GM19351 (cell line): ENCODE measurements around the gene MYOM3.

Experiments
- ATAC-seq: cut with Tn5 transposase; IDR thresholded peaks from one replicate; pipeline ENCODE4 v1.9.1; 2021; ENCODE audit warnings: mild to moderate bottlenecking, moderate library complexity; ENCODE audit not compliant: unreplicated experiment

Gene MYOM3

DNA sequence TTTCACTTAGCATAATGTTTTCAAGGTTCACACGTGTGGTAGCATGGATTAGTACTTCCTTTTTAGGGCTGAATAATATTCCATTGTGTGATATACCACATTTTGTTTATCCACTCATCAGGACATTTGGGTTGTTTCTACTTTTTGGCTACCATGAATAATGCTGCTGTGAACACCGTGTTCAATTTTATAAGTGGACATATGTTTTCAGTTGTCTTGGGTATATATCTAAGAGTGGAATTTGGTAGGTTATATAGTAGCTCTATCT, 27.2 kb upstream of the MYOM3 start:
- ATAC-seq = no peak

DNA sequence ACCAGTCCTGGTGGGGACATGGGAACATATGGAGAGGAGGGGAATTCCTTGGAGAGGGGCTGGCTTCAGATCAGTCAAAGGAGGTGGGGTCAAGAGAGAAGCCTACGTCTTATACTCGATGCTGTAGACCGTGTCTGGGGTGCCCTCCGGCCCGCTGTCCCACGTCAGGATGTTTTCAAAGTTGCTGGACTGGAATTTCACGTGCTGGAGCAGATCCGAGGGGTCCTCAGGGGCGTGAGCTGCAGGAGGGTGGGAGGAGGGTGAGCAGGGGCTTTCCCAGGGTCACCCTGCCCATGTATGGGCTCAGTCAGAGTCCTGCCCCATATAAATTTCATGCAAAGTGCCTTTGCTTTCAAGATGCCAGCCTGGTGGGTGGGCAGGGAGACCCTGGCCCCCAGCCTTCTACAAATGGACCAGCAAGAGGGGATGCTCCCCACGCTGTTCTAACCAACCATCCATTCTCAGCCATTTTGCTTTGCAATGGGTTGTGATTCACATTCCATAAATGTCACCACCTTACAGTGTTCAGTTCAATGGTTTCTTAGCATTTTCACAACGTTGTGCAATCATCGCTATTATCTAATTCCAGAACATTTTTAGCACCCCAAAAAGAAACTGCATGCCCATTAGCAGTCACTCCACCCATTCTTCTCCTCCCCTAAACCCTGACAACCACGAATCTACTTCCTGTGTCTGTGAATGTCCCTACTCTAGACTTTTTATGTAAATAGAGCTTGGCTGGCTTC, 26.7 kb upstream of the MYOM3 start:
- no peak for ATAC-seq

- ATAC-seq = no peak
These were observed 25.1 kb upstream of the MYOM3 start for GRCh38 chr1:24136956-24137539.

GRCh38 chr1:24134376-24134775, 22.4 kb upstream of the MYOM3 start:
- no peak for ATAC-seq

GRCh38 chr1:24133819-24134218, 21.9 kb upstream of the MYOM3 start:
- ATAC-seq = no peak

- no peak for ATAC-seq
These were observed 18.4 kb upstream of the MYOM3 start for GRCh38 chr1:24130385-24130784.

GRCh38 chr1:24127801-24128363, 15.9 kb upstream of the MYOM3 start:
- ATAC-seq = no peak

- ATAC-seq = no peak
These were observed 15.3 kb upstream of the MYOM3 start for GRCh38 chr1:24127134-24127800.

- ATAC-seq = no peak
These were observed 14.7 kb upstream of the MYOM3 start for GRCh38 chr1:24126672-24127023.

GRCh38 chr1:24126018-24126671, 14.2 kb upstream of the MYOM3 start:
- no peak for ATAC-seq

DNA sequence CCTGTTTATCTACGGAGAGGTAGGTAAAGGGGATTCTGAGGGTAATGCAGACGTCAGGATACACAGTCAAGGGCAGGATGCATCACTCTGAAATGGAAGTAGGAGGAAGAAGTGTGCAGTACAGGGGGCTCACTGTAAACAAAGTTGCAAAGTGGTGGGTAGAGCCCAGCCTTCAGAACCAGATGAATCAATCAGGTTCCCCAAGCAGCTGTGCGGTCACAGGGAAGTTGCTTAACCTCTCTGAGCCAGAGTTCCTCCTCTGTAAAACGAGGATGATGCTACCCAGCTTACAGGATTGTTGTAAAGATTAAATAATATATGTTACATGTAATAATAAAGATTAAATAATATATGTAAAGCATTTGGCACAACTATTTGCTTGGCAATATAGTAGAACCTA, 13.5 kb upstream of the MYOM3 start:
- ATAC-seq = no peak

GRCh38 chr1:24124980-24125379, 13.0 kb upstream of the MYOM3 start:
- no peak for ATAC-seq

- no peak for ATAC-seq
These were observed 11.7 kb upstream of the MYOM3 start for GRCh38 chr1:24123611-24124010.

DNA sequence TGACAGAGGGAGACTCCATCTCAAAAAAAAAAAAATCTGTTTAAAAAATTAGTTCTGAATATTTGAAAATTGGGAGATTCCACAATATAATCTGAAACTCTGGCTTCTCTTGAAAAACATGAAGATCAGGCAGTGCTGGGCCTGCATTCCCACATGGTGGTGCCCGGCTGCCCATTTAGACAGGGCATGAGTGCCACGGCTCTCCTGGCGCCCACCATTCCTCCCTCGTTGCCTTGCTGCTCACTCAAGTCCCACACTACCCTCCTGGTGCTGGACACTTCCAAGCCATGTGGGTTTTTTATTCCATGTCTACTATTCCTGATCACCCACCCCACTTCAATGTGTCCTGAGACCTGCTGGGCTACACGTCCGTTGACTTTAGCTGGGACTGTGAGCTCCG, 10.8 kb upstream of the MYOM3 start:
- no peak for ATAC-seq

DNA sequence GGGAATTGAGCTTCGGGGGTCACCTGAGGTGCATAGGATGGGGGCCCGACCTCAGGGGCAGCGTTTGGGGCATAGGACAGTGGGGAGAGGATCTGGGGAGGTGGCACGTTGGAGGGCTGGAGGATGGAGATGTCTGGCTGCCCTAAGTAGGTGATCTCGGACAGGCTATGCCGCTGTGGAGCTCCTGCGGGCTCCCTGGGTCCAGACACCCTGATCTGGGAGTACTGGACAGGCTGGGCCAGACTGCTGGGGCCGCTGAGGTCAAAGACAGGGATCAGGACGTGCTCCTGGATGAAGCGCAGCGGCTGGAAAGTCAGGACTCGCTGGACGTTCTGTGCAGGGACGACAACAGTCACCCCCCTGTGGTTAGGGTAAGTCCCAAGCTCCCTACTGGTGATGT, 9.5 kb upstream of the MYOM3 start:
- ATAC-seq = no peak

DNA sequence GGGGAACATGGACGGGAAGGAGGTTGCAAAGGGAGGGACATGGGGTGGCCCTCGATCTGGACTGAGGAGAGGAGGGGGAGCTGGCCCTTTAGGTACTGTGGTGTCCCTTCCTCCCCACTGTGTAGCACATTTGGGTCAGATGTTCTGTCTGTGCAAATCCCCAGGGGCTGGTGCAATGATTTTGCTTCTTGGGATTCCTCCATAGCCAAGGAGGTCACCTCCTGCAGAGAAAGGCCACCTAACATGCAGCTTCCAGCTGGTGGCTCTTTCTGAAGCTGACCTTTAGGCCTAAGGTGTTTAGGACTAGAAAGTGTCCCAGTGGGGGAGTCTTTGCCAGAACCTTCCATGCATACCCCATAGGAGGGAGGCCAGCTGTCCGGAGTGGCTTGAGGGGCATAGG, 9.0 kb upstream of the MYOM3 start:
- no peak for ATAC-seq

DNA sequence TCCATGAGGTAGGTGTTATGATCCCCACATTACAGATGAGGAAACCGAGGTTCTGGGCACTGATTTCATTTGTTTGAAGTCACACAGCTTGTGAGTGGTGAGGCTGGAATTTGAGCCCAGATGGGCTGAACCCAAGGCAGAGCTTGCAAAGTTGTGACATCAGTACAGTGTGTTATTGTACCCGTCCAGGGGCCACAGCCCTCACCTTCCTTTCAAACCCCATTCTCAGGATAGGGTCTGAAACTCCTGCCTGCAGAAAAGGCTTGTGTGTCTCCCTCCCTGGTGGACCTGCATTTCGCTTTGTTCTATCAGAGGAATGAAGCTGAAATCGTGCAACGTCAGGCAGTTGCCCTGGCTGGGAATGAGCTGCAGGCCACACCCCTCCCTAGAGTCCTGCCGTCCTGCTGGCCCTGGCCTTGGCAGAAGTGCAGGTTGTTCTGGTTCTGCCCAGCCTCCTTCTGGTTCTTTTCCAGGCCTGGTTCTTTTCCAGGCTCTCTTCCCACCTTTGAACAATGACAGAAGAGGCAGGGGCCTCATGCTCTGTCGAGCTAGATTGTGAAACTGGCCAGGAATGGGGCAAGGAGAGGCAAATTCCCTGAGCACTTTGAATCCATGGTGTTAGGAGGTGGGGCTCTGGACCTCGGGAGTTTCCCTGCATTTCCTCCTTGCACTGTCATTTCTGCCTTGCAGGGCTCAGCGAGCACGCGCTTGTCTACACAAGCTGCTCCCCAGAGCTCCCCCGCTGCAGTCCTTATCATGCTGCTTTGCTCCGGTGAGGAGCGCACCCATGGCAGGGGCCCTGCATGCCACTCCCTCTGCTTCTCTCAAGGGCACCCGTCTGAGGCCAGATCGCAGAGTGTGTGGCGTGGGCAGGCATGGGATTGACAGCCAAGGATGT, 8.2 kb upstream of the MYOM3 start:
- no peak for ATAC-seq

- no peak for ATAC-seq
These were observed 7.5 kb upstream of the MYOM3 start for GRCh38 chr1:24119489-24119858.

- no peak for ATAC-seq
These were observed 6.7 kb upstream of the MYOM3 start for GRCh38 chr1:24118410-24119242.
